GM18870 (cell line): ENCODE data around the gene CKAP5.

Experiments used
- ATAC-seq: cut with Tn5 transposase; IDR thresholded peaks from one replicate; pipeline ENCODE4 v1.9.1; 2021; ENCODE audit warnings: moderate library complexity; ENCODE audit not compliant: unreplicated experiment

CKAP5 gene

DNA sequence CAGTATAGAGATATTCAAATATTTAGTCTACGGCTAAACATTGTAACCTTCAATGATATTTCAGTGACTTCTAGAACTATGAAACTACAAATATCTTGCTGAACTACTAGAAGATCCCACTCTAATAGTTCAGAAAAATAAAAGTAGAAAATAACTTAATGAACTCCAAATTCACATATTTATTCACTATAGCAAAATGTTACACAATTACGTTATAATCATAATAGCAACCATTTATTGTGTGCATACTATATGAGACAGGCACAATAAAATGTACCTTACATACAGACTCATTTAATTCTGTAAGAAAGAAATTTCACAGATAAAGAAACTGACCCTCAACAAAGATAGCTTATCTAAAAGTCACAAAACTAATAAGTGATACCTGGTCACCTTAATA is 69.2 kb downstream of the CKAP5 start:
- no peak for ATAC-seq

DNA sequence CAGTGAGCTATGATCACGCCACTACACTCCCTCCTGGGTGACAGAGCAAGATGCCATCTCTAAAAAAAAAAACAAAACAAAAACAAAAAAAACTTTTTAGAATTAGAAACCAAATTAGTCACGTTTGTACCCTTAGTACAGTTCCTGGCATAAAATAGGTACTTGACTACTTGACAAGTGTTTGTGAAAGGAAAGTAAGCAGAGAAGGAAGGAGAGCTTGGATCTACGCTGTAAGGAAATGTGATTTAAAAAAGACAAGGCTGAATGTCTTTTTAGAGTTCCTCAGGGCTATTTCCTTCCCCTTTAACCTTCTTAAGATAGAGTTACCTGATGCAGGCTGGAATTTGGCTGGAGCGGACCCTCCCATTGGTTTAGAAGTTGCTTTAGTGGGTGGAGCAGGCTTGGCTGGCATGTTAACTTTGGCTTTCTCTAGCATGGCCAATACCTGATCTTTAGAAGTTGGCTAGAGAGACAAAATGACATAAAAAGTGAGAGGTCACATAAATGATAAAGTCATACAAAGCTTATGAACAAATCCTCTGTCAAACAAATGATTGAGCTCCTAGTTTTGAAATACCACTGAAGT is 76.4 kb downstream of the CKAP5 start:
- ATAC-seq, result no peak

GRCh38 chr11:46766656-46767055 is 79.4 kb downstream of the CKAP5 start:
- no peak for ATAC-seq

- ATAC-seq, result no peak
Observed at GRCh38 chr11:46762248-46762647, 83.8 kb downstream of the CKAP5 start.

DNA sequence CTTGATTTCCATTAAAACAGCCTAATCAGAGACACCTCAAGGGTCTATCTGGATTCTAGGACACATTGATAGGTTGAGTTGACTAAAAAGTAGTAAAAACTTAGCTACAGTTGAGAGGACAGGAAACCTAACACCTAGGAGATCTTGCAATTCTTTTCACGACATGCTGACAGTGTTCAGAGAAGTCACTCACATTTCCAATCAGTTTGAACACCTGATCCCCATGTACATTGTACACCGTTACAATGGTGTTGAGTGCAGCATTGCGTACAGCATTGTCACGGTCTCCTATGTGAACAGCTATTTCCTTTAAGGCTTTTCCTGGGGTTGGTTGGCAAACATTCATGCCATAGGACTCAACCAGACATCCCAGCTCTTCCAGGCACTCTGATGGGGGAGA is 84.3 kb downstream of the CKAP5 start:
- no peak for ATAC-seq

- ATAC-seq, result no peak
Observed at GRCh38 chr11:46760429-46761128, 85.5 kb downstream of the CKAP5 start.

GRCh38 chr11:46759196-46759595 is 86.9 kb downstream of the CKAP5 start:
- ATAC-seq, result no peak

DNA sequence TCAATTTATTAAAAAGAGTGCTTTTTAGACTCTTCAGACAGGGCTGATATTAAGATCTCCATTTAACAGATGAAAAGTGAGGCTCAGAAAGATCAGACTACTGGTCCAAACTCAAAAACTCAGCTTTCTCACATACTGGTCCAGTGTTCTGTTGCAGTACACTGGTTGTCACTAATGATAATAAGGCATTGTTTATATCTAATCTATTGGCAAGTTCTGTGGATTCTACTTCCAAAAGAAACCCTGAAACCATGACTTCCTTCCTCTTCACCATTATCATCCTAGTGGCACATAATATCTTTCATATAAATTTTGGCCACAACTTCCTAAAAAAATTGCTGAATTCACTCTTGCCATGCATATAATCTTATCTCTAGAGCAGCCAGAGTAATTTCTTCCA is 90.1 kb downstream of the CKAP5 start:
- ATAC-seq, result no peak

- ATAC-seq, result no peak
Observed at GRCh38 chr11:46747150-46747549, 98.9 kb downstream of the CKAP5 start.

- no peak for ATAC-seq
Observed at GRCh38 chr11:46745995-46746394, 100.1 kb downstream of the CKAP5 start.

- no peak for ATAC-seq
Observed at GRCh38 chr11:46745328-46745727, 100.8 kb downstream of the CKAP5 start.

GRCh38 chr11:46743693-46744339 is 102.3 kb downstream of the CKAP5 start:
- no peak for ATAC-seq

DNA sequence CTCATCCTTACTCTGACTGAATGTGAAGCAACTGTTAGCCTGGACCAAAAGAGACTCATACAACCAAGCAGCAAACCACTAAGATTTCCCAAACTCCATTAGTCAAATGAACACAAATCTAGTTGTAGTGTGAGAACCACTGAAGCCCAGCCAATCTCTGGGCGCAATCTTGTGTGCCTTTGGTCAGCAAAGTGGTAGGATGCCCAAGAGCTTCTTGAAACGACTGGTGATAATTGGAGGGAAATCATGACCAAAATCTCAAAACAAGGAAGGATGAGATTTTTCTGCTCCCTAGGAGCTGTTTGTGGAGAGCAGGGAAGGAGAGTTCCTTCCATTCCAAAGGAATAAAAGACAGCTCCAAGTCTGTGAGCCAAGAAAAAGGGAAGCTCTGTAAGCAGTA is 103.0 kb downstream of the CKAP5 start:
- ATAC-seq, result no peak

DNA sequence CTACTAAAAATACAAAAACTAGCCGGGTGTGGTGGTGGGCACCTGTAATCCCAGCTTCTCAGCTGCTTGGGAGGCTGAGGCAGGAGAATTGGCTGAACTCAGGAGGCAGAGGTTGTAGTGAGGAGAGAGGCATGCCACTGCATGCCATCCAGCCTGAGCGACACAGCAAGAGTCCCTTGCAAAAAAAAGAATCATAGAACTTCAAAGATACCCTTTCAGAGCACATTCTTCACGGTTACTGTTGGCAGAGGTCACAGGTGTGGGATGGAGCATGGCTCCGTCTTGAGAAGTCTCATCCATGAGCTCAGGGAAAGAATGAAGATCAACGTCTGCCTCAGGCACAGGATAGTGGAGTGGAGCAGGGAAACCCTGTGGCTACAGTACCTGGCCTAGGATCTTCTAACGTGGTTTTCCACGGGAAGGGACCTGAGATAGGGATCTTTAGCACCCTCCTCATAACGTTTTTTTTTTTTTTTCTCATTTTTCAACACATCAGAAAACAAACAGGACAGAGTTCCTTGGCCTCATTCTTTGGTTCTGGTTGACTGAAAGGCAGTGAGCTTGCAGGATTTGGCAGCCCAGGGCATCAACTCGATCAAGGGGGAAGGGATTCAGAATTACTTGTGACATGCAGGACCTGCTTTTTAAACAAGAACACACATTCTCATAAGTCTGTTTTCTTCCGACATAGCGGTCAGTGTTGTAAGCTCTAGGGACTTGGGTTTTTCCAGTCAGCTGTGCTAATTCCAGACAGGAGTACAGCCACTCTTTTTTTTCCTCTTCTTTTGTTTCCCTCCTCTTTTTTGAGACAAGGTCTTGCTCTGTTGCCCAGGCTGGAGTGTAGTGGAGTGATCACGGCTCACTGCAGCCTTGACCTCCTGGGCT is 104.2 kb downstream of the CKAP5 start:
- ATAC-seq, result no peak

GRCh38 chr11:46738887-46739286 is 107.2 kb downstream of the CKAP5 start:
- ATAC-seq, result no peak

DNA sequence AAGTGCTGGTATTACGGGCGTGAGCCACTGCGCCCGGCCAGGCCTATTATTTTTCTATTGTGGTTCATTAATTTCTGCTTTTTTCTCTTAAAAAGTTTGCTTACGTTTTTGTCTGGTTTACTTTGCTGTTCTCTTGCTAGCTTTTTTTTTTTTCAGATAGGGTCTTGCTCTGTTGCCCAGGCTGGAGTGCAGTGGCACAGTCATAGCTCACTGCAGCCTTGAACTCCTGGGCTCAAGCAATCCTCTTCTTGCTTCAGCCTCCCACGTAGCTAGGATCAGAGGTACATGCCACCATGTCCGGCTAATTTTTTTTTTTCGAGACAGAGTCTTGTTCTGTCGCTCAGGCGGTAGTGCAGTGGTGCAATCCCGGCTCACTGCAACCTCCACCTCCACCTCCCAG is 108.4 kb downstream of the CKAP5 start:
- ATAC-seq, result no peak

DNA sequence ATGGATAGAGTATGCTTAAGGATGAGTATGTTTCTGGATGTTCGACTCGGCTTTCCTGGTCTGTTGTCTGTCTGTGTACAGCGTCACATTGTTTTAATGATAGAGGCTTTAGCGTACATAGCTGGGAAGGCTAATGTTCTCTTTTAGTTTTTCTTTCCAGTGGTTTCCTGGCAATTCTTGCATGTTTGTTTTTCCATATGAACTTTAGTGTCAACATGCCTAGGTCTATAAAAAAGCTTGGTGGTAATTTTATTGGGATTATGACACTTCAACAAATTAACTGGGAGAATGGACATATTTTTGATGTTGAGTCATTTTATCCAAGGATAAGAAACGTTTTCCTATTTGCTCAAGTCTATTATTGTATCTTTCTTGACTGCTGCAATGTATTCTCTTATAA is 109.5 kb downstream of the CKAP5 start:
- no peak for ATAC-seq

GRCh38 chr11:46736146-46736545 is 109.9 kb downstream of the CKAP5 start:
- ATAC-seq, result no peak

DNA sequence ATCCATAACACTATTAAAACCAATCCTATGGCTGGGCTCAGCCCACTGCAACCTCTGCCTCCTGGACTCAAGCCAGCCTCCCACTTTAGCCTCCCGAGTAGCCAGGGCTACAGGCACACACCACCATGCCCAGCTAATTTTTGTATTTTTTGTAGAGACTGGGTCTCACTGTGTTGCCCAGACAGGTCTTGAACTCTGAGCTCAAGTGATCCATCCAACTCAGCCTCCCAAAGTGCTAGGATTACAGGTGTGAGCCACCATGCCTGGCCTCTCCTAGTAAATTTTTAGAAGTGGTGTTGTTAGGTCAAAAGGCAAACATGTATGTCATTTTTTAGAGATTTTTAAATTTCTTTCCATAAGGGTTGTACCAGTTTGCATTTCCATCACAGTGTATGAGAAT is 112.8 kb downstream of the CKAP5 start:
- ATAC-seq, result no peak

- no peak for ATAC-seq
Observed at GRCh38 chr11:46731545-46731944, 114.5 kb downstream of the CKAP5 start.
